IPS-18c (cell line): ENCODE results near the gene ANO1.
"Not testable (repeated sequence)": the region's sequence is repeated elsewhere in the genome, so short reads cannot be mapped to it uniquely, and the experiment has no call there.

Source experiments
- H3K4me3 ChIP-seq: 2 replicates; pipeline ENCODE4 v1.7.0; 2013; ENCODE audit warnings: low read depth, mild to moderate bottlenecking, low read length, moderate library complexity; ENCODE audit not compliant: insufficient read depth
- H3K9me3 ChIP-seq: one replicate; pipeline ENCODE4 v1.6.1; 2013; ENCODE audit warnings: mild to moderate bottlenecking, low read length, moderate library complexity; ENCODE audit not compliant: control insufficient read depth, insufficient read depth

The ANO1 gene

GRCh38 chr11:70200212-70200844 lies 122.2 kb downstream of the ANO1 start:
- Histone ChIP-seq H3K4me3 (no peak overlapping the region), H3K9me3 (peaks cover 2% of the 10 kb centered on the region)

- H3K9me3 ChIP-seq, H3K4me3 ChIP-seq: not testable (repeated sequence)
These were observed 122.9 kb downstream of the ANO1 start for GRCh38 chr11:70201047-70201446.

GRCh38 chr11:70201882-70202861 lies 124.1 kb downstream of the ANO1 start:
- peaks cover 2% of the 10 kb centered on the region for H3K9me3 ChIP-seq
- peak overlapping the region; percentile 94; the same call in 1 of the 2 replicates for H3K4me3 ChIP-seq

DNA sequence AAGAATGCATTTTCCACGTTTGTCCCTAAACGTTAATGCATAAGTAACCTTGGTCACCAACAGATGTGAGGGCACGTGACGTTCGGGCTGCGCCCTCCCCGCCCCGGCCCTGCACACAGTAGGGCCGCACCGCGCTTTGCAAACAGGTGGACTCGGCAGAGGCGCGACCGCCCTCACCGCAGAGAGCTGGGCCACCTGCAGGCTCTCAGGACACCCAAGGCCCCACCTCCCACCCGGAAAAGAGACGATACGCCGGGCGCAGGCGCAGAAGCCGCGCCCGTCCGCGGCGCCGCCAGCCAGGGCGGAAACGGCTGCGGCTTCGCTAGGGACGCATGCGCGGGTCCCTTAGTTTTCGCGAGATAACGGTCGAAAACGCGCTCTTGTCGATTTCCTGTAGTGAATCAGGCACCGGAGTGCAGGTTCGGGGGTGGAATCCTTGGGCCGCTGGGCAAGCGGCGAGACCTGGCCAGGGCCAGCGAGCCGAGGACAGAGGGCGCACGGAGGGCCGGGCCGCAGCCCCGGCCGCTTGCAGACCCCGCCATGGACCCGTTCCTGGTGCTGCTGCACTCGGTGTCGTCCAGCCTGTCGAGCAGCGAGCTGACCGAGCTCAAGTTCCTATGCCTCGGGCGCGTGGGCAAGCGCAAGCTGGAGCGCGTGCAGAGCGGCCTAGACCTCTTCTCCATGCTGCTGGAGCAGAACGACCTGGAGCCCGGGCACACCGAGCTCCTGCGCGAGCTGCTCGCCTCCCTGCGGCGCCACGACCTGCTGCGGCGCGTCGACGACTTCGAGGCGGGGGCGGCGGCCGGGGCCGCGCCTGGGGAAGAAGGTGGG lies 125.0 kb downstream of the ANO1 start, which contains the start of gene FADD:
Gene FADD, plus strand, starts transcription at position 377 of the 831 bp plus-strand sequence. Its CDS starts 164 bp downstream, at position 541.
- H3K4me3 ChIP-seq = peak within 1 kb of the TSS; percentile 94

DNA sequence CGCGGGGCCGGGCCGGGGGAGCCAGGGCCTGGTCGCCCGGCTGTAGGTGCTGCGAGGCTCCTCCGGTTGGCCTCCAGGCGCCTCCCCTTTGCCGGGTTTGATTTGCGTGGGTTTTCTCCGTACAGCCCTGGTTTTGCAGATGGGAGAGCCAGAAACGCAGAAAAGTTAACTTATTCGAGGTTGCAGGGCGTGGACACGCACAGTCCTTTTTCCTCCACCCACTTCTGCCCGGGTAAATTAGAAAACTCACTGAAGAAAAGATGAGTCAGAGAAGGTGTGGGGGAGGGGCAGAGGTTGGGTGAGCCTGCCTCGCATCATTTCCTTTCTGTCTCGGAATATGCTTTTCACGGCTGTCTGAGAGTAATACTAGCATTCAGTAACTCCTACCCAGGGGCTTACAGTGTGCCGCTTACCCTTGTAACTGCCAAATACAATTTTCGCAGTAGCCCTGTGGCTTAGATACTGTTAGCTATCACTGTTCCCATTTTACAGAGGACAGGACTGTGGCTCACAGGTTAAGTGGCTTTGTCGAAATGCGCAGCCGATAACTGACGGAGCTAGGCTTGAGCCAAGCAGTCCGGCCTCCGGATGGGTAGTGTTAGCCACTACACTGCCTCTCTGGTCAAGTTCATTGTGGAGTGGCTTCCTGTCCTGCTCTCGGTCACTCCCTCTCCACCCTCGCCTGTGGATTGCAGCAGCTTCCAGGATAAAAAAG lies 125.8 kb downstream of the ANO1 start:
- Histone ChIP-seq H3K4me3 (peak overlapping the region; percentile 94), H3K9me3 (peaks cover 2% of the 10 kb centered on the region)

More for the DNA sequence above, 125.0 kb downstream of the ANO1 start, which contains the start of gene FADD:
- H3K9me3 ChIP-seq = peaks cover 2% of the 10 kb centered on the region

DNA sequence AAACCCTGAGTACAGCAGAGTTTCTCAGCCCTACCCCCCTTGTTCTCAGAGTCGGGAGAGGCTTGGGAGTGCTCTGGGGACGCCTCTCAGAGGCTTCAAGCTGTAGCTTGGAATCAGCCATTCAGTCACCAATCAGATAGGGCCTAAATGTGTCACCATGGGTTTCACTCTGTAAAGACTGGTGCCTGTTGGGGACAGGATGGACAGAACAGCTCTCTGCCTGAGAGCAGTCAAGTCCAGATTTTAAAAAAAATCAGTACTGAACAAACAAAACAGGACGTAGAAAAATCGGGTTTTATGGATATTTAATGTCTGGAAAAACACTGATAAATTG lies 126.3 kb downstream of the ANO1 start:
- peaks cover 2% of the 10 kb centered on the region for H3K9me3 ChIP-seq
- peak overlapping the region; percentile 94 for H3K4me3 ChIP-seq

GRCh38 chr11:70205049-70205725 lies 127.1 kb downstream of the ANO1 start:
- Histone ChIP-seq H3K4me3 (0 out of 2 replicates have a peak overlapping the region, but pooled peaks have one; percentile 94), H3K9me3 (peaks cover 2% of the 10 kb centered on the region)

GRCh38 chr11:70205766-70206165 lies 127.6 kb downstream of the ANO1 start:
- Histone ChIP-seq H3K9me3 (no peaks in the 10 kb centered on the region), H3K4me3 (no peak overlapping the region)

DNA sequence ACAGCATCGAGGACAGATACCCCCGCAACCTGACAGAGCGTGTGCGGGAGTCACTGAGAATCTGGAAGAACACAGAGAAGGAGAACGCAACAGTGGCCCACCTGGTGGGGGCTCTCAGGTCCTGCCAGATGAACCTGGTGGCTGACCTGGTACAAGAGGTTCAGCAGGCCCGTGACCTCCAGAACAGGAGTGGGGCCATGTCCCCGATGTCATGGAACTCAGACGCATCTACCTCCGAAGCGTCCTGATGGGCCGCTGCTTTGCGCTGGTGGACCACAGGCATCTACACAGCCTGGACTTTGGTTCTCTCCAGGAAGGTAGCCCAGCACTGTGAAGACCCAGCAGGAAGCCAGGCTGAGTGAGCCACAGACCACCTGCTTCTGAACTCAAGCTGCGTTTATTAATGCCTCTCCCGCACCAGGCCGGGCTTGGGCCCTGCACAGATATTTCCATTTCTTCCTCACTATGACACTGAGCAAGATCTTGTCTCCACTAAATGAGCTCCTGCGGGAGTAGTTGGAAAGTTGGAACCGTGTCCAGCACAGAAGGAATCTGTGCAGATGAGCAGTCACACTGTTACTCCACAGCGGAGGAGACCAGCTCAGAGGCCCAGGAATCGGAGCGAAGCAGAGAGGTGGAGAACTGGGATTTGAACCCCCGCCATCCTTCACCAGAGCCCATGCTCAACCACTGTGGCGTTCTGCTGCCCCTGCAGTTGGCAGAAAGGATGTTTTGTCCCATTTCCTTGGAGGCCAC lies 128.3 kb downstream of the ANO1 start:
- Histone ChIP-seq H3K4me3 (no peak overlapping the region), H3K9me3 (no peaks in the 10 kb centered on the region)

DNA sequence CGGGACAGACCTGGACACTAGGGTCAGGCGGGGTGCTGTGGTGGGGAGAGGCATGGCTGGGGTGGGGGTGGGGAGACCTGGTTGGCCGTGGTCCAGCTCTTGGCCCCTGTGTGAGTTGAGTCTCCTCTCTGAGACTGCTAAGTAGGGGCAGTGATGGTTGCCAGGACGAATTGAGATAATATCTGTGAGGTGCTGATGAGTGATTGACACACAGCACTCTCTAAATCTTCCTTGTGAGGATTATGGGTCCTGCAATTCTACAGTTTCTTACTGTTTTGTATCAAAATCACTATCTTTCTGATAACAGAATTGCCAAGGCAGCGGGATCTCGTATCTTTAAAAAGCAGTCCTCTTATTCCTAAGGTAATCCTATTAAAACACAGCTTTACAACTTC lies 128.9 kb downstream of the ANO1 start:
- Histone ChIP-seq H3K4me3 (no peak overlapping the region), H3K9me3 (no peaks in the 10 kb centered on the region)

GRCh38 chr11:70207531-70208131 lies 129.5 kb downstream of the ANO1 start:
- H3K4me3 ChIP-seq = no peak overlapping the region

GRCh38 chr11:70209391-70209912 lies 131.3 kb downstream of the ANO1 start:
- no peaks in the 10 kb centered on the region for H3K9me3 ChIP-seq
- H3K4me3 ChIP-seq = no peak overlapping the region

More at GRCh38 chr11:70207531-70208131, 129.5 kb downstream of the ANO1 start:
- H3K9me3 ChIP-seq = no peaks in the 10 kb centered on the region

DNA sequence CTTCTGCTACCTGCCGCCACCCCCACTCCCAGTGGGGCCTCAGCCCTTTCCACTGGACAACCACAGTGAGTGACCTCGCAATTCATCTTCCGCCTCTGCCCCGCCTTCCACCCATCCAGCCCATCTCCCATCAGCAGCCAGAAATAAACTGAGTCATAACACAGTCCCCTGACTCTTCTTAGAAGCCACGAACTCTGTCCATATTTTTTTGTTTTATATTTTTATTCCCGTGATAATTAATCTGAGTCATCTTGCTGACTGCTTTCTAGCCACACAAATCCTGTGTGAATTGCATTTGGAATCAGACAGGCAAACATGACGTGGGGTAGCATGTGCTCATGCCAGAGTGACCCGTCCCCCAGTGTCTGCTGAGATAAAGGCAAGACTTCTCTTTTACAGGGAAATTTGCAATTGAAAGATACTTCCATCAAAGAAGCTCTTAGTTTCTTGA lies 132.0 kb downstream of the ANO1 start:
- Histone ChIP-seq H3K4me3 (no peak overlapping the region), H3K9me3 (no peaks in the 10 kb centered on the region)

DNA sequence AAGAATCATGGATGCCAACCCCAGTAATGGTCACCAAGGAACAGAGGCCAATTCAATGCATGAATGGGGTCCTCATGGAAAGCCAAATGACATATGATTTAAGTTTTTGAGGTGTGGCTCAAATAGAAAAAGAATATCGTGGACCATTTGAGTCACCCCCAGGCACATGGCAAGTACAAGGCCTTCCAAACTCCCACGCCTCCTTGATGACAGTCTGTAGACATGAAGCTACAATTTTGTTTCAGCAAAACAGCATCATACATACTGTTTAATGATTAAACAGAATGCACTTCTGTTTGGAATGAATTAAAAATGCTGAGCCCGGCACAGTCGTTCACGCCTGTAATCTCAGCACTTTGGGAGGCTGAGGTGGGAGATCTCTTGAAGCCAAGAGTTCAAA lies 132.4 kb downstream of the ANO1 start:
- no peaks in the 10 kb centered on the region for H3K9me3 ChIP-seq
- no peak overlapping the region for H3K4me3 ChIP-seq

DNA sequence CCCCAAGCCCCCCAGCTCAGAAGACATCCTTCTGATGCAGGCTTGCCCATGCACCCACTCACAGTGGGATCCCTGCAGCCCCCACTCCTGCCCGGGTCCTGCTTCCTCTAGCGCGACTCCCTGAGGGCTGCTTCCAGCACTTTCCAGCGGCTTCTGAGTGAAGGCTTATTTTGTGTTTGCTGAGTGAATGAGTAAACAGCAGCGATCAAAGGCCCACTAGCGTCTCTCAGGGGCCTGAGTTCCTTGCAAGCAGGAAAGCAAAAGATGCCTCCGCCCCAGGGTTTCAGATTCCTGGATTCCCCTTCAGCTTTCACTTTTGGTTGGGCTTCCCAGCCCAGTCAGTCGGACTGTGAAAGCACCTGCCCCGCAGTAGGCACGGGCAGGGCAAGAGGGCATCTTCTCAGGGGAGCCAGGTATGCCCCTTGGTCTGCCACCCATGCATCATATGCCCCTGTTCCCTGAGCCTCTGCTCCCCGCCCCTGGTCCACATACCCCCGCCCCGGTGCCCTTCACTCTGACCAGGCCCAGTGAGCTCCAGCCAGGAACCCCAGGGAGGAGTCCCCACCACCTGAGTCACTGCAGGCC lies 134.2 kb downstream of the ANO1 start:
- no peak overlapping the region for H3K4me3 ChIP-seq
- no peaks in the 10 kb centered on the region for H3K9me3 ChIP-seq
